Measurements from ENCODE around the gene TRAP1.

- TF ChIP-seq CTCF (IDR thresholded peaks at IDR 0.05) (no peak), POLR2A (IDR thresholded peaks at IDR 0.05) (no peak), POLR2AphosphoS5 (IDR thresholded peaks at IDR 0.05) (no peak), EP300 (IDR thresholded peaks at IDR 0.05) (no peak)
Measured at GRCh38 chr16:3698941-3699340, 18.4 kb downstream of the TRAP1 start.

All from gastroesophageal sphincter (tissue), 3 donors.